DMS114 treated with DMSO at 0.1 percent for 48 hours (cell line): ENCODE measurements around the gene NR1I3.
"Not testable (repeated sequence)": the region's sequence is repeated elsewhere in the genome, so short reads cannot be mapped to it uniquely, and the experiment has no call there.

Experiments
- DNase-seq: peaks from one replicate; lab custom pipeline; 2025; ENCODE audit not compliant: unreplicated experiment; lab: John Stamatoyannopoulos, UW

Gene NR1I3, protein sequence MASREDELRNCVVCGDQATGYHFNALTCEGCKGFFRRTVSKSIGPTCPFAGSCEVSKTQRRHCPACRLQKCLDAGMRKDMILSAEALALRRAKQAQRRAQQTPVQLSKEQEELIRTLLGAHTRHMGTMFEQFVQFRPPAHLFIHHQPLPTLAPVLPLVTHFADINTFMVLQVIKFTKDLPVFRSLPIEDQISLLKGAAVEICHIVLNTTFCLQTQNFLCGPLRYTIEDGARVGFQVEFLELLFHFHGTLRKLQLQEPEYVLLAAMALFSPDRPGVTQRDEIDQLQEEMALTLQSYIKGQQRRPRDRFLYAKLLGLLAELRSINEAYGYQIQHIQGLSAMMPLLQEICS

DNA sequence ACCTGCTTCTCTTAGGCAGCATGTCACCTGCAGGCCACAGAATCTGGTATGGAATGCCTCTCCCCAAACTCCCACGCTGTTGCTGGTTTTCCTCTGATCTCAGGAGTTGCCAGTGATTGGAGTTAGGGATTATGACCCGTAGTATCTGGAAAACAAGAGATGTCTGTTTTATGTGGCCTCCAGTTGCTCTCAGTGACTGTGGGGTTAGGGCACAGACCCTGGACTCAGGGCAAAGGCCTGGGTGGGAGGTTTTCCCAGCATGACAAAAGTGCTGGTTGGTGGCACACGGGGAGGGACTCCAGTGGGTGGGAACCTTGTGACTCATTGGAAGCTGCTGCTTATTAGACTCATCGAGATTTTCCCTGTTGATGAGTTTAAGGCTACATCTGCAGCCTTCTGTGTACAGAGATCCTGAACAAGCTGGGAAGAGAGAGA lies at the start of gene NR1I3:
Gene NR1I3 (minus strand): TSS at position 165 of the 435 bp plus-strand sequence. CDS start 1,638 bp downstream, outside the sequence.
- DNase-seq = no peak

DNA sequence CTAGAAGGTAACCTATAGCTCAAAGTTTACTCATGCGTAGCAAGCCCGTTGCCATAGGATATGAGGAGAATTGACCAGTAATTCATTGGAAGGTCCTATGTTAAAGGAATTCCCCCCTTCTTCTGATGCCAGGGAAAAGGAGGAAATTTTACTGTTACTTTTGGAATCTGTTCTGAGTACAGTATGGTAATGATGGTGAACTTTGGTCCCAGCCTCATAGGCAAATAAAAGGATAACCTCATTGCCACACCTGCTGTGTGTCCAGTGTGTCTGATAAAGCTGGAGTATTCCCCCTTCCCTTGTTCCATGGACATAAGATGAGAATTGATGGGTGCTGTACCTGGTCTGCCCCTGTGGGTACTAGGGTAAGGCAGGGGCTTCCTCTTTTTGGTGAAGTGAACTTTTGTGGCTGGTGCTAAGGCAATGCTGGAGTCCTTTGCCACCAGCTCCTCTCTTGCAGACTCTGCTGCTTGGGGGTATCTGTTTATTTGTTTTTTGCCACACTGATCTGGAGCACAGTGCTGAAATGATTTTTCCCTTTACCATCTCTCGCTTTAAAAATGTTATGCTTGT lies 49.6 kb upstream of the NR1I3 start:
- no peak for DNase-seq

DNA sequence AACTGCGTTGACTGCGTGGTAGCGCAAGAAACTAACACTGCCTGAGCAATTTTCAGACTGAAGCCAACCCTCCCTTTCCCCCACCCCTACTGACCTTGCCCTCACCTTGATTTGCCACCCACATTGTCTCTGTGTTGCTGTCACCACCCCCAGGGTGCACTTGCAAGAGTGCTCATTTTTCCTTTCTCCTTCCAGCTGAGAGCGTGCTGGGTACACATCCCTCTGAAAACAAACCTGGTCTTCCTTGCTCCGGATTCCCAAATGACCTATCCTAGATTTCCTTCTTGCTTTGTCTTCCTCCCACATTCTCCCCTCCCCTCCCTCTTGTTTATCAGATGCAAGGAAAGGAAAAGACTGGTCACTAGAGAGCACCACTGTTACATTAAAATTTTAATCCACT lies 47.5 kb upstream of the NR1I3 start:
- DNase-seq = no peak

DNA sequence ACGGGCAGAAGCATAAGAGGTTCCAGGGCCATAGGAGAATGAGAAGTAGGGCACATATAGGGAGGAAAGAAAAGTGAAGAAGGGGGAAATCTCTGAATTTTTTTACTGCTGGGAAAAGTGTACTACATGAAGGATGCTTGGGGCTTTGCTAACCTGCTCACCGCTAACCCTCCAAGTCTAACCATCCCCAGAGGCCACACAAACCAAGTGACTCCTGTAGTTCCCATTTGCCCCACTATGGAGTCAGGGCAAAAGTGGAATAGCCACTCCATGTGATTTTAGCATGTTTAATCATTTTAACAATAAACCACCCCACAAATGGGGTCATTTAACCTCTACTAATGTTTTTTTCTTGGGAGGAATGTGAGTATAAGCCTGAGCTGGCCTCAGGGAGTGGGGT lies 47.1 kb upstream of the NR1I3 start:
- no peak for DNase-seq

DNA sequence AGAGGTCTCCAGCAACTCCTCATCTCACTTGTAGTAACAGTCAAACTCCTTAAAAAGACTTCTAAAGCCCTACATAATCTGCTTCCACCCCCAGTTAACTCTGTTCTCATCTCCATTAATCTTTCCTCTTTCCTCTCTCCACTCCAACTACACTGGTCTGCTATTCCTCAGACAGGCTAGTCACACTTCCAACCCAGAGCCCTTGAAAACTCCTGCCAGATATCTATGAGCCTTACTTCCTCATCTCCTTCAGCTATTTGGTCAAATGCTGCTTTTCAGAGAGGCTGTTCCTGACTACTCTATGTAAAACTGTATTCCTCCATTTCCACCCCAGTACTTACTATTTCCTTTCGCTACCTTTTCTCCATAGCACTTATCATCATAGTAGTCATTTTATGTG lies 45.0 kb upstream of the NR1I3 start:
- no peak for DNase-seq

DNA sequence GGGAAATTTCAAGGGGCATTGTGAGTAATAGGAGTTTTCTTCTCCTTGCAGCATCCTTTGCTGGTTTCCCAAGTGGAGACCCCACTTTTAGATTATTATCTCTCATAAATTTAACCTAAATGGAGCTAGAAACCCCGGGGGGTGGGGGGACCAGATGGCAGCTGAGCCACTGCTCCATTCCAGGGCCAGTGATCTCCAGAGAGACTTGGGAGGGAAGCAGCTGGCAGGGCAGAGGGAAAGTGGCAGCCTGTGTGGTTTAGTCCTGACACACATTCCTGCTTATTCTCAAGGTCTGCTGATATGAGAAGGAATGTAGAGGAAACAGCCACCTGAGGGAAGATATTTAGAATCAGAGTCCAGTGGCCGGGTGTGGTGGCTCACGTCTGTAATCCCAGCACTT lies 36.9 kb upstream of the NR1I3 start:
- no peak for DNase-seq

DNA sequence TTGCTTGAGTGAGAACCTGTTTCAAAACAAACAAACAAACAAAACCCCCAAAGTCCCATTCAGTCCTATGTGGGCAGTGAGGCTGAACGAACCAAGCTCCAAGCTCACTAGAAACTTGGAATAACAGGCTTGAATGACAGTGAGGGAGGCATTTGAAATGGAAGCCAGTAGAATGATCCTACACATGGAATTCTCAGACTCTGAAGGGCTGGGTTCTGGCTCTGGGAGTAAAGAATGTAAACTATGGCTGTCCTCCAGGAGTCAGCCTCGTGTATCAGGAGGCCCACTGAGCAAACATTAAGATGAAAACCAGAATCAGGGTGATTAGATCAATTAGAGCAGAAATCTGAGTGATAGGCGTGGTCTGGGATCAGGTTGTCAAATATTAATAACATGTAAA lies 35.4 kb upstream of the NR1I3 start:
- no peak for DNase-seq

DNA sequence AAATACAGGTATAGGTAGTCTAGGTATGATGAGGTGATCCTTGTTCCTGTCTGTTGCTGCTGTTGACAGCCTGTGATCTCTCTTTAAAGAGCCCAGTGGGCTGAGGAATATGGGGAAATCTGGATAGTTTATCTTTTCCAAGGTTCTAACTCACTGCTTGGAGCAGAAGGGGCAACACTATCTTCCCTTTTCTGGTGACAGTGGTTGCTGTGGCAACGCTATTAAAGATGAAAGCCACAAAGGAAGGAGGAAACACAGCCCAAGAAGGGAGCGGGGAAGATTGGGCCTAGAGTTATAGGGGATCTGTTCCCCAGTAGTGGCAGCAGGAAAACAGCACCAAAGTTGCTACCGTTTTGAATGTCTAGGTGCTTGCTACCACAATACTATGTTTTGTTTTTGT lies 29.3 kb upstream of the NR1I3 start:
- DNase-seq = no peak

DNA sequence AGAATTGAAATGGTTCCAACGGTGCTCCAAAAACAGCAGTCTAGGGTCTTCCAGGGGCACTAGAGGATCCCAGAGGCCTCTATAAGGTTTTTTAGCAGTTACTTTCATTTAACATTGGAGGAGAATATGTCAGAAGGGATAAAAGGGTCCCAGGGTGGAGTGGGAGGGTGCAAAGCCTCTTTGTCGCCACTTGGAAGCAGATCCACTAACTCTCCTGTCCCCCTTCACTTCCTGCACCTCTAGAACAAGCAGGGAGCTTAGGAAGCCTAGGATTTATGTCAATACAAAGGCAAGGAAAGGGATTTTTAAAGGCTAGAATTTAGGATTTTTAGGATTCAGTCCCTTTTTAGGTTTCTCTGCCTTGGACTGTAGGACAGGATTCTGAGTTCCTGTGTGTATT lies 28.8 kb upstream of the NR1I3 start:
- no peak for DNase-seq

DNA sequence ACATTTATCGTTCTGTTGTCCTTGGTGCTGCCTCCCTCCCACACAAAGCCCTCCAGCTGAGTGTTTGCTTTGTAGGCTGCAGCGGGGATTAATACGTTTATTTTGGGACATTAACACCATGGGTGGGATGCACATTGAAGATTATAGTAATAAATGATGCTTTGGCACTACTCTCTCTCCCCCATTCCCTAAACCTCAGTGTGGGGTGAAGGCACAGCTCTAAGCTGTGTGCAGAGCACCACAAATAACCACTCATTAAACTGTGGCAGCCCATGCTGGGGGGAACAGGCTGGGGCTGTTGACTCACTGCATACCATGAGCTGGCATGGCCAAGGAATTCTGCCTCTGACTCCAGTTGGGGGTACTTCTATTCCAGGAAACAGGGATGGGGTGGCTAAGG lies 28.2 kb upstream of the NR1I3 start:
- DNase-seq = no peak

DNA sequence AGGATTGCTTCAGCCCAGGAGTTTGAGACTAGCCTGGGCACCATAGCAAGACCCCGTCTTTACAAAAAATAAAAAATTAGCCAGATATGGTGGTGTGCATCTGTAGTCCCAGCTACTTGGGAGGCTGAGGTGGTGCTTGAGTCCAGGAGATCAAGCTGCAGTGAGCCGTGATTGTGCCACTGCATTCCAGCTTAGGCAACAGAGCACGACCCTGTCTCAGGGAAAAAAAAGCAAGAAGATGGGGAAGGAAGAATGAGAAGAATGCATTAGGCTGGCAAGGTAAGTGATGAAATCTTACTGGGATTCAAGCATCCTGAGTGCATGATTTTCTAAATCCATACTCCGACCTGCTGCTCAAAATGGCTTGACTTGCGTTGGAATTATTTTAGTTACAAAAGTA lies 27.3 kb upstream of the NR1I3 start:
- no peak for DNase-seq

DNA sequence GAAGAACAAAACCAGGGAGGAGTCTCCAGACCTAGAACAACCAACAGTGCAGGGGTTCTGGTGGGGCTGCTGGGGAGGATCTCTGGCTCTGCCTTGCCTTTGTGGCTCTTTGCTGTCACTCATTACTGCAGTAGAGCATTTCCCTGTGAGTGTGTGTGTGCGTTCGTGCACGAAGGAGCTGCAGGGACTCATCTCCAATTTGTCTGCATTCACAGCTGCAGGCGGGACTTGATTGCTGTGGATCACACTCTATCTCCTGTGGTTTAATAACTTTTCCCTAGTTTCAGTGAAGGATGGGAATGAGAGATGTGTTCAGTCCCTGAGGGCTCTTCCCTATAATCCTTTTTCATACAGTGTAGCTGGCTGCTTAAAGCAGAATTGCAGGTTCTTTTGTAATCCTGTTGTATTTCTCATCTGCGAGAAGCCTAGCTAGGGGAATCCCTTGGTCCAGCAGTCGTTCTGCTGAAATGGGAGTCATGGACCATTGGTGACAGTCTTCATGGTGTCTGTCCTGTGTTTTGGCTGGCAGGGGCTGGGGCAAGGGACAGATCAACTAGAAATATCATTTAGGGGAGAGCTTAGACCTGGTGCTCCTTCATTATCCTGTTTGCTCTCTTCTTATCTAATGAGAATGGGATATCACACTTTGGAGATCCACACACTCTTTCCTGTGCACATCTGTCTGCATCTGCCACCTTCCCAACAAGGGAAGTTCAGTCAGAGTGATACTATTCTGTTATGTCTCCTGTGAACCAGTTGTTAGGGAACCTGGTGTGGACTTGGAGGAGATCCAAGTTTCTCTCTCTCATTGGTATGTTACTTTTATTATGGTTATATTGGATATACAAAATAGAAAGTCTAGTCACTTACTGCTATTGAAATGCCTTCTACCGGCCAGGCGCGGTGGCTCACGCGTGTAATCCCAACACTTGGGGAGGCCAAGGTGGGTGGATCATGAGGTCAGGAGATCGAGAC lies 23.5 kb upstream of the NR1I3 start:
- no peak for DNase-seq

DNA sequence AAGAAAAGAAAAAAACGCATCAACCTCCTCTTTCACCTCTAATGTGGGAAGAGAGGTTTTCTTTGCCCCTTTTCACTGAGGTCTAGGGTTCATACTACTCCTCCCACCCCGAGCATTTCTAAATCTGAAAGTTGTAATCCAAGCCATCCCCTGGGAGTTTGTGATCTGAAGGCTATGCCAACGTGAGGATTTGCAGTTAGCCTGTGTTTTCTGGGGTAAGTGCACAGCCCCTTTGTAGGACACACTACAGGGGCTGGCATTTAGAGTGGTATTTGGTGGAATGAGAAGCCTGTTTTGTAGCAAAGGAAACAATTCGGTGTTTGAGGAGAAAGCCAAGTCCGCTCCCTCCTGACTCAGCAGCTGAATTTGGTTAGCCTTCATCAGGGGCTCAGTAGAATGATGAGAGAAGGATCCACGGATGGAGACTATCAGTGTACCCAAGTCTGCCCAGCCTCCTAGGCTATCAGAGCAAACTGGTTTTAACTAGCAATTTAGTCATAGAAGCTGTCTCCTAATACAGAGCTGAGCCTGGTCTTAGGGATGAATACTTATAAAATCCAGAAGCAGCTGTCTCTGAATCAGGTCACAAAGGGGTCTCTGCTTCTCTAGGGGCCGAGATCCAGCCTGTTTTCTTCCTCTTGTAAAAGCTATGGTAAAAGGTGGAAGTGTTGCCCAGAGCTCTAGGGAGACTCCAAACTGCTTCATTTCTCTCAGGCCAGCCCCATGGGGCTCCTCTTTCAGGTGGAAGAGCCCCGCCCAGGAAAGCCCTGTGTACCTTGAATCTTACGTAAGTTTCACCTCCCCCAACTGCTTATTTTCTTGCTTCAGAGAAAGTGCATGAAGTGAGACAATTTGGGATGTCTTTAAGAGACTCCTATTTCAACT lies 22.6 kb upstream of the NR1I3 start:
- DNase-seq = no peak

DNA sequence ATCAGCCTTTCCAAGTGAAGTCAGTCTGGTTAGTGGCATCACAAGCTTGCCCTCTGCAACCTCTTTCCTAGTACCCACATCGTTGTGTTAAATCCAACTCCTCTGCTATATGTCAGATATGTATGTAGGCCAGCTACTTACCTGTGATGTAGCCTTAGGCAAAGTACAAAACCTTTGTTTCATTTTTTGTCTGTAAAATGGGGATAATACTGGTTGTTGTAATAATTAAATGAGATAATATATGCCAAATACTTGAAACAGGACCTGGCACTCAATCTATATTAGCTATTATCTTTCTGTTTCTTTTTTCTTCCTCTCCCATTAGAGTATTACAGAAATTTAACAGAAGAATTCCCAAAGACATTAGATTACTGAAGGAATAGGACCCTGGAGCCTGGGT lies 21.8 kb upstream of the NR1I3 start:
- no peak for DNase-seq

DNA sequence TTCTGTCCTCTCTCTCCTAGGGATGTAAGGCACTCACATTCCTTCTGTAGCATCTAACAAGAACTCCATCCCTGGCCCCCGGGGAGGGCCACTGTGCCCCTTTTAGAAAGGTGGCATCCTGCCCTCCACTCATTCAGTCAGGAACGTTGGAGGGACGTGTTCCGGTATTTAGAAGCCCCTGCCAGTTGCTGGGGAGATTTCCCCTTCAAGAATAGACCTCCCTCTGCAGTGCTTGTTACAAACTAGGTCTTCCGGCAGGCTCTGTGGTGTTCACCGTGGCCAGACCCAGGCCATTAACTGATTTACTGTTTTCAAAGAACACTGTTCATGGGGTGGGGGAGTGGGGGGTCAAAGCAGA lies 21.3 kb upstream of the NR1I3 start:
- DNase-seq = no peak

DNA sequence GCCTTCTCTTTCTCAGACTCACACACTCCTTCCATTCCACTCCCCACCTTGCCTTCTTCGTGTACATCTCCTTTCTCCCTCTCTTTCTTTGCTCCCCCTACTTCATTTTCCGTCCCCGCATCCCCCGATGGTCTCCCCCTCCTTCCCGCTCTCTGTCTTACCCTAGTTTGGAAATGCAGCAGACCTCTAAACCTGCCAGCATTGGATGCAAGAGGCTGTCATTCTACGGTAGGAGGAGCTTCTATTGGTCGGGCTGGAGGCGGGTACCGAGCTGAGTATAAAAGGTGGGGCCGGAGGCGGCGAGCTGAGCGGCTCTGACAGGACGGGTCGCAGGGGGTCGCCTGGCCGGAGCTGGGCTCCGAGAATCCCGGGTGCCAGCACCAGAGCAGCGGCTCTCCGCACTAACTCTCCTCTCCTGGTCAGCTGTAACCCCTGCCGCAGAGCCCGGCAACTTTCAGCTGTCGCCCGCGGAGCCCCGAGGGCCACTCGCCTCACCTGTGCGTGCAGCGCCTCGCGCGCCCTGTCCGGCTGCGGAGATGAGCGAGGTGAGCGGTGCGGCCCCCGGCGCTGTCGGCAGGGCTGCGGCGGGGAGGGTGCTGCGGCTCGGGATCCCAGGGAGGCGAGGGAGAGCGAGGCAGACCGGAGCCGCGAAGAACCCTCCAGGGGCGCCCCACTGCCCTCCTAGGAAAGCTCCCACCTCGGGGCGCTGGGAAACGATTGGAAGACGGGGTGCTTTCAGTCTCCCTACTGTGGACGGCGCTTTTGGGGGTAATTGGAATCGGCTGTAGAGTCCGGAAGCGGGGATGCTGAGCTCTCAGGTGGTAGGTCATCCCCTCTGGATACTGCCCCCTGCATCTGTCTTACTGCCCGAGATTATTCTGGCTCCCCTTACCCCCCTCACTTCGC lies 20.7 kb upstream of the NR1I3 start, which contains the start of gene PCP4L1:
Gene PCP4L1 (plus strand): TSS at position 307 of the 906 bp plus-strand sequence. CDS start 230 bp downstream, at position 537.
- peak; percentile 94 for DNase-seq

DNA sequence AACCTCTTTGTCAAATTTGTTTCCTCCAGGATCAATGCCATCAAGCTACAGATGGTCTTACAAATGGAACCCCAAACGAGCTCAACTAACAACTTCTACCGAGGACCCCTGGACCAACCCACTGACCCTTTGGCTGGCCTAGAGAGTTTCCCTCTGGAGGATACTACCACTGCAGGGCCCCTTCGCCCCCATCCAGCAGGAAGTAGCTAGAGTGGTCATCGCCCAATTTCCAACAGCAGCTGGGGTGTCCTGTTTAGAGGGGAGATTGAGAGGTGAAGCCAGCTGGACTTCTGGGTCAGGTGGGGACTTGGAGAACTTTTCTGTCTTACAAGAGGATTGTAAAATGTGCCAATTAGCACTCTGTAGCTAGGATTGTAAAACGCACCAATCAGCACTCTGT lies 19.1 kb upstream of the NR1I3 start:
- DNase-seq = not testable (repeated sequence)

DNA sequence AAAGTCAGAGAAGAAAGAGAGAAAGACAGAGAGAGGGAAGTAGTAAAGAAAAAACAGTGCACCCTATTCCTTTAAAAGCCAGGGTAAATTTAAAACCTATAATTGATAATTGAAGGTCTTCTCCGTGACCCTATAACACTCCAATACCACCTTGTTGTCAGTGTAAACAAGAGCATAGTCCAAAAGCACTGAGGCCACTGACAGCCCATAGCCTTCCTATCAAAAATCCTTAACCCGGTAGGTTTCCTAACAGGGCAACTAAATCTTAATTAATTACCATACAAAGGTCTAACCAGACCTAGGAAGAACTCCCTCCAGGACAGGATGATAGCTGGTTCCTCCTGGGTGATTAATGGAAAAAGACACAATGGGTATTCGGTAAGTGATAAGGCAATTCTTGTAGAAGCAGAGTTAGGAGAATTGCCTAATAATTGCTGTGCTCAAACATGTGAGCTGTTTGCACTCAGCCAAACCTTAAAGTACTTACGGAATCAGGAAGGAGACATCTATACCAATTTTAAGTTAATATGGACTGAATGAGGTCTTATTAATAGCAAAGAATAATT lies 18.0 kb upstream of the NR1I3 start:
- DNase-seq = not testable (repeated sequence)

DNA sequence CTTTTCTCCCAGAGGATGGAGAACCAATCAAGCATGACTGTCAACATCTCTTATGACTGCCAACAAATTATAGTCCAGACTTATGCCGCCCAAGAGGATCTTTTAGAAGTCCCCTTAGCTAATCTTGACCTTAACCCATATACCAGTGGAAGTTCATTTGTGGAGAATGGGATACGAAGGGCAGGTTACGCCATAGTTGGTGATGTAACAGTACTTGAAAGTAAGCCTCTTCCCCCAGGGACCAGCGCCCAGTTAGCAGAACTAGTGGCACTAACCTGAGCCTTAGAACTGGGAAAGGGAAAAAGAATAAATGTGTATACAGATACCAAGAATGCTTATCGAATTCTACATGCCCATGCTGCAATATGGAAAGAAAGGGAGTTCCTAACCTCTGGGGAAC lies 17.3 kb upstream of the NR1I3 start:
- DNase-seq = not testable (repeated sequence)
